GM13977 (cell line): ENCODE measurements around the gene ARGLU1.

Experiments
- DNase-seq: peaks from one replicate; pipeline ENCODE4 v3.0.0; 2012; ENCODE audit warnings: low spot score
- in situ Hi-C: fragments of 300-500 bp; cut with MboI; formaldehyde crosslinking; loops from one replicate; pipeline ENCODE4 v1.12.0; 2022; ENCODE audit warnings: low sequenced_read_pairs, low pct_unique_long_range_greater_than_20kb, mixed read lengths, inconsistent platforms; ENCODE audit not compliant: unreplicated experiment
- TF ChIP-seq, protein P1 (sequence below): IDR thresholded peaks from 2 replicates; pipeline ENCODE4 v1.5.1; 2012; ENCODE audit warnings: mild to moderate bottlenecking, control low read depth; ENCODE audit not compliant: insufficient read depth; ENCODE audit errors: extremely low read depth, missing control alignments

Gene ARGLU1

DNA sequence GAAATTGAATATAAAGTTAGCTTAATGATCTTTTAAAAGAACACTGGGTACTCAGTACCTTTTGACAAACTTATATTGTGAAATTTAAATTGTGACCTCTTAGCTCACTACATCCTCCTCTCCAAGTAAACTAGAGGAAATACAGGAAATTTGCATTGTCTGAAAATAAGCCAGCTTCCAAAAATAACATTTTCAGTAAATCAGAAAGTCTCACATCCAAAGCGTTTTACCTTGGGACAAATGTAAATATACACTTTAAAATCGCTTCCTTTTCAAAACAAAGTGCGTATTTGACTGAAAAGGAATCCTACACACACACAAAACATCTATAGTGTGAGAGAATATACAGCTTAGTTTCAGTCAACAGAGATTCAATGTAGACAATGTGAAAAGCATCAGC is 30.4 kb downstream of the ARGLU1 start:
- TF ChIP-seq, protein P1, sequence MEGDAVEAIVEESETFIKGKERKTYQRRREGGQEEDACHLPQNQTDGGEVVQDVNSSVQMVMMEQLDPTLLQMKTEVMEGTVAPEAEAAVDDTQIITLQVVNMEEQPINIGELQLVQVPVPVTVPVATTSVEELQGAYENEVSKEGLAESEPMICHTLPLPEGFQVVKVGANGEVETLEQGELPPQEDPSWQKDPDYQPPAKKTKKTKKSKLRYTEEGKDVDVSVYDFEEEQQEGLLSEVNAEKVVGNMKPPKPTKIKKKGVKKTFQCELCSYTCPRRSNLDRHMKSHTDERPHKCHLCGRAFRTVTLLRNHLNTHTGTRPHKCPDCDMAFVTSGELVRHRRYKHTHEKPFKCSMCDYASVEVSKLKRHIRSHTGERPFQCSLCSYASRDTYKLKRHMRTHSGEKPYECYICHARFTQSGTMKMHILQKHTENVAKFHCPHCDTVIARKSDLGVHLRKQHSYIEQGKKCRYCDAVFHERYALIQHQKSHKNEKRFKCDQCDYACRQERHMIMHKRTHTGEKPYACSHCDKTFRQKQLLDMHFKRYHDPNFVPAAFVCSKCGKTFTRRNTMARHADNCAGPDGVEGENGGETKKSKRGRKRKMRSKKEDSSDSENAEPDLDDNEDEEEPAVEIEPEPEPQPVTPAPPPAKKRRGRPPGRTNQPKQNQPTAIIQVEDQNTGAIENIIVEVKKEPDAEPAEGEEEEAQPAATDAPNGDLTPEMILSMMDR, result no peak
- DNase-seq, result no peak
- in situ Hi-C loops, result no loop called here

DNA sequence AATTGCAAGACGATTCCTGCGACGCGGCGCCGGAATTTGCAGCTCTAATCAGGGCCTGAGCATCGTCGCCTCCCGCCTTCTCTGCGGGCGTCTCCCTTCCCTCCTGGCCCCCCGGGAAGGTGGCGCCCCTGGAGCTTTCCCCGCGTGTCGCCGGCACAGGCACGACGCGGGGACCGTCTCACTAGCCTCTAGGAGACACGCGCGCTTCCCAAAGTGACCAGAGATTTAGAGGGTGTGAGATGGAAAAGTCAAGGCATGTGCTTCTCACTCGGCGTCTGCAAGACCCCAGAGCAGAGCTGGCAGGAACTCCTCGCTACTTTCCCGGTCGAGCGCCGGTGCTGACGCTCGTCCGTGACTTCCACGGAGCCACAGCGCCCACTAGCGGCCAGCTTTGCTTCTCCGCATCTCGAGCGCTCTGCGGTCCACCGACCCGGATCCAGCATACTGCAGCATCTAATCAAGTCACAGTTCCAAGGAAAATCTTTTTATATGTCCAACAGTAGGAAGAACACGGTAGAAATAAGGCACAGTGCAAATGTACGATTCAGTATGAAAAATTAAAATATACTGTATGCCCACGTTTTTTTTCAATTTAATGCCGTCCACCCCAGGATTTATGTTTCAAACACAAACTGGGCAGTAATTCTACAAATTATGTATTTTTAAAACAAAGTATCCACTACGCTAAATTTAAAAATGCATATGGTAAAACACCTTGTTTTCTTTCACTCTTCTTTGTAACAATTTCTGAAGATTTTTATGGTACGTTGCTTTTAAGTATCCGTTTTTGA is 31.5 kb downstream of the ARGLU1 start:
- in situ Hi-C loops, result no loop called here
- DNase-seq, result peak; percentile 84
- TF ChIP-seq, protein P1, result peak; percentile 99

DNA sequence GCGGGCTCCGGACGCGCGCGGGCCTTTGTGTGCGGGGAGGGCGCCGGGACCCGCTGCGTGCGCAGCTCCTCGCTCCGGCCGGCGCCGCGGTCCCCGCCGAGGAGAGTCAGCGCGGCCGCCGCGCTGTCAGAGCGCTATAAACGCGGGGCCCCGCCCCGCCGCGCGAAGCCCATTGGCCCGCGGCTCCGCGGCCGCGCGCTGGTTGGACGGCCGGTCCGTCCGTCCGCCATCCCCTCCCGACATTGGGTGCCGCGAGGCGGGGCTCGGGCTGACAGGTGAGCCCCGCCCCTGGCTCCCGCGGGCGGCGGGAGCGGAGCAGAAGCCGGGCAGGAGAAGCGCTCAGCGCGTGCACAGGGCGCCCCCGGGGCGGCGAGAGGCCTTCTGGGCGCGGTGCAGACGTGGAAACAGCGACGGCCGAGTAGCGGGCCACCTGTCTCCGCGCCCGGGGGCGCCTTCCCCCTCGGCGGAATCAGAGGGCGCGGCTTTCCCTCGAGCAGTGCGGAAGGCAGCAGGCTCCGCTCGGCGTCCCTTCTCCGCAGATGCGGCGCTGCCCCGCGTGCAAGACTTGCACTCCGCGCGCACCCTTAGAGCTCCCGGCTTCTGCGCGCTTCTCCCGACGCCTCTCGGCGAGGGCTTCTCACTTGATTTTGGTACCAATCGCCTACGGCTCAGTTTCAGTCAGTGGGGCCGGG is 32.2 kb downstream of the ARGLU1 start, which contains the start of gene EFNB2:
Gene EFNB2, minus strand, starts transcription at position 111 of the 692 bp plus-strand sequence. CDS start 698 bp downstream, outside the sequence.
- TF ChIP-seq, protein P1, result peak; percentile 17
- in situ Hi-C loops, result no loop called here
- DNase-seq, result peak; percentile 99

DNA sequence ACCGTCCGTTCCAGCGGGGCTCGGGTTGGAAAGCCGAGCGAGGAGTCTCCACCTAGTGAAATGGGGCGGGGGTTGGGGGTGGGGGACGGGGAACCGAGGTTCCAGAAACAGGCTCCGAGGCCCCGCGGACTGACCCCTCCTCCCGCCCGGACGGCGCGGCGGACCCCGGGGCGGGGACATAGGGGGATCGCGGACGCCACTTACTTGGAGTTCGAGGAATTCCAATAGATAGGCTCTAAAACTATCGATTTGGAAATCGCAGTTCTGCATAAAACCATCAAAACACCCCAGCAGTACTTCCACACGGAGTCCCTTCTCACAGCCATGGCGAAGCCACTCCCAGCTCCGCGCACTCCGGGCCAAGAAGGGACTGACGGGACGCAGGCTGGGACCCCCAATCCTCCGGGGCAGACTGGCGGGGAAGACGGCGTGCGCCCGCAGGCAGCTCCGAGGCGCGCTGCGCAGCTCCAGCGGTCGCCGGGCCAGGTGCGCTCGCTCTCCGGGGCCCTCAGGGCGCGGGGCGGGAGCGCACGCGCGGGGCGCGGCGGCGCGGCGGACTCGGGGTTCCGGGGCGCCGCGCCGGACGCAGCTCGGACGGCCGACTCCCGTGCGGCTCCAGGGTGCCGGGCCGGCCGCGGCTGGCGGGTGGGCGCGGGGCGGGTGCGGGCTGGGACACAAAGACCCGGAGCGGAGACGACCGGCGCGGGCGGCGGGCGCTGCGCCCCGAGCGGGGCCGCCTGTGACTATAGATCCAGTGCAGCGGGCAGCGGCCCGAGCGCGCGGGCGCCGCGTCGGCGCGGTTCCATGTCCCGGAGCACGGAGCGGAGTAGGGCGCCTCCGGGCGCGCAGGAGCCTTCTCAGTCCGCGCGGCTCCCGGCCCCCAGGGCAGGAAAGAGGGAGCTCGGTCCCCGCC is 33.0 kb downstream of the ARGLU1 start:
- in situ Hi-C loops, result no loop called here
- DNase-seq, result peak; percentile 57
- TF ChIP-seq, protein P1, result no peak

DNA sequence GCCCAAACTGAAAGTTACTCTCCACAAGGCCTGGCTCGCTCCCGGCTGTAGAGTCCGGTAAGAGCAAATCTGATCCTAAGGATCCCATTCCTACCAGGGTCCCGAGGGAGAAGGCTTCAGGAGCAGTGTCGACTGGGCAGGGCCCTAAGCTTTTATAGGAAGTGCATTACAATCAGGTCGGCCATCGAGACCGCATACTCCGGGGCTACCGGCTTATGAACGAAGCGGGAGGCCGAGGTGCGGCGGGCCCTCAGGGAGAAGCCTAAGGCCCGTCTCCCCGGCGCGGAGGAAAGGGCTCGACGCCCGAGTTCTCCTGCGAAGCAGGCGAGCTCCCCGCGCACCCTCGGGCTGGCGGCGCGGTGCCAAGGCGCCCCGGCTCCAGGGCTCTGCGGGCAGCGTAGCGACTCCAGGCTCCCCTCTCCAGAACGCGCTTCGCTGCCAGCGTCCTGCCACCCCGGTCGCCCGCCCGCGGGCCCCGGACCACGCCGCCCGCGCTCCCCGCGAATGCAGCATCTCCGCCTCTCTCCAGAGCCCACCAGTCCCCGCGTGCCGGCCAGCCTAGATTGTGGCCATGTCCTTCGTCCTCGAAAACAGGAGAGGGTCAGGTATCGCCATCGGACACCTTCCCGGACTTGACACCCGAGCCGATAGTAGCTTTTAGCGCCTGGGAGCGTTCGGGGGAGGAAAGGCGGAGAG is 33.8 kb downstream of the ARGLU1 start:
- DNase-seq, result peak; percentile 28
- TF ChIP-seq, protein P1, result no peak
- in situ Hi-C loops, result no loop called here
